ENCODE measurements around the gene RUFY1. TPM values are rescaled to one million over a fixed set of nuclear protein-coding genes. Genes with fewer than 3 reads are reported as not detected.
"Not testable (repeated sequence)": the region's sequence is repeated elsewhere in the genome, so short reads cannot be mapped to it uniquely, and the experiment has no call there.

RUFY1 gene
- total and polyA plus RNA-seq, 9 of the 15 experiments (the other 6 are each of a cell fraction or from before 2014, with no cell fraction given), result 5.0 to 41.7 (median 29.6) TPM

- peak; percentile 60 for TF ChIP-seq SPI1 (IDR thresholded peaks at IDR 0.05; ENCODE audit: borderline replicate concordance, low read depth, low read length)
- H2AFZ ChIP-seq (ENCODE audit: low read depth, low read length); POLR2A ChIA-PET; H3K9me1 ChIP-seq (ENCODE audit: control insufficient read depth, insufficient read depth, low read length); FAIRE-seq; H4K20me1 ChIP-seq (replicated peaks; ENCODE audit: control insufficient read depth, insufficient read depth, low read length); H3K36me3 ChIP-seq (ENCODE audit: control insufficient read depth, insufficient read depth, low read length); H3K9ac ChIP-seq (ENCODE audit: insufficient read depth in 1 of 2, low read depth in 2 of 2, low read length in 2 of 2); BruUV-seq (replicated peaks); H3K4me2 ChIP-seq (ENCODE audit: insufficient read depth, low read length); CTCF ChIA-PET (ENCODE audit: low intra/inter-chr PET ratio); DNase-seq (ENCODE audit: extremely low read depth in 1 of 4, low spot score in 3 of 4); H3K4me1 ChIP-seq (replicated peaks in 1 of 2; ENCODE audit: control insufficient read depth in 2 of 2, insufficient read depth in 2 of 2, low read length in 2 of 2); in situ Hi-C loops (cut with MboI); ATAC-seq; H3K27ac ChIP-seq (ENCODE audit: extremely low read depth, low read depth, low read length); H3K79me2 ChIP-seq (ENCODE audit: control insufficient read depth, insufficient read depth, low read length); intact Hi-C loops (cut with micrococcal nuclease); H3K9me3 ChIP-seq (replicated peaks; ENCODE audit: control insufficient read depth, insufficient read depth, low read depth, low read length); H3K4me3 ChIP-seq: not testable (repeated sequence)
- WGBS (ENCODE audit: insufficient coverage, low coverage, missing lambda C conversion rate), result 11% methylated on average over 1 of the region's 2 CpGs
- peaks cover 2 to 11% of the 10 kb centered on the region in 2 experiments; a peak in 4 of 5 replicates for H3K27me3 ChIP-seq (ENCODE audit: control insufficient read depth in 2 of 2, insufficient read depth in 2 of 2, low read length in 2 of 2)
Measured at GRCh38 chr5:179653135-179653534, 102.8 kb downstream of the RUFY1 start.

GRCh38 chr5:179657302-179658178, 107.2 kb downstream of the RUFY1 start:
- H3K79me2 ChIP-seq (ENCODE audit: control insufficient read depth, insufficient read depth, low read length); POLR2A ChIA-PET; in situ Hi-C loops (cut with MboI); H3K4me1 ChIP-seq (replicated peaks in 1 of 2; ENCODE audit: control insufficient read depth in 2 of 2, insufficient read depth in 2 of 2, low read length in 2 of 2); H3K9me1 ChIP-seq (ENCODE audit: control insufficient read depth, insufficient read depth, low read length); H3K27ac ChIP-seq (ENCODE audit: extremely low read depth, low read depth, low read length); BruUV-seq (replicated peaks); H2AFZ ChIP-seq (ENCODE audit: low read depth, low read length); DNase-seq (ENCODE audit: extremely low read depth in 1 of 4, low spot score in 3 of 4); H3K9ac ChIP-seq (ENCODE audit: insufficient read depth in 1 of 2, low read depth in 2 of 2, low read length in 2 of 2); H3K4me2 ChIP-seq (ENCODE audit: insufficient read depth, low read length); H3K36me3 ChIP-seq (ENCODE audit: control insufficient read depth, insufficient read depth, low read length); intact Hi-C loops (cut with micrococcal nuclease); H3K4me3 ChIP-seq; H3K27me3 ChIP-seq (ENCODE audit: control insufficient read depth in 2 of 2, insufficient read depth in 2 of 2, low read length in 2 of 2); H3K9me3 ChIP-seq (replicated peaks; ENCODE audit: control insufficient read depth, insufficient read depth, low read depth, low read length); CTCF ChIA-PET (ENCODE audit: low intra/inter-chr PET ratio); H4K20me1 ChIP-seq (replicated peaks; ENCODE audit: control insufficient read depth, insufficient read depth, low read length): not testable (repeated sequence)
- FAIRE-seq (peak; percentile 80), ATAC-seq (peak; percentile 97)
- no CpG with 5 or more reads among the region's 50 CpGs for WGBS (ENCODE audit: insufficient coverage, low coverage, missing lambda C conversion rate)
